HEK293 (cell line): ENCODE results near the gene DUOX1.

Source experiments
- CTCF ChIP-seq: fragments of 450-650 bp; formaldehyde crosslinking; IDR thresholded peaks from 2 replicates; pipeline ENCODE4 v1.5.1; 2016; ENCODE audit warnings: missing biosample characterization, missing genetic modification characterization
- OVOL3 ChIP-seq: fragments of 450-650 bp; formaldehyde crosslinking; IDR thresholded peaks from 2 replicates; pipeline ENCODE4 v1.5.1; 2016; ENCODE audit warnings: missing biosample characterization, missing genetic modification characterization
- PRDM2 ChIP-seq: fragments of 450-650 bp; formaldehyde crosslinking; IDR thresholded peaks from 2 replicates; pipeline ENCODE4 v1.5.1; 2016; ENCODE audit warnings: missing biosample characterization, missing genetic modification characterization, borderline replicate concordance
- SETDB1 ChIP-seq: IDR thresholded peaks from one replicate; pipeline ENCODE4 v1.6.1; 2017; ENCODE audit warnings: mild to moderate bottlenecking, low read length, moderate library complexity, mixed read lengths; ENCODE audit not compliant: insufficient read length
- ZBTB6 ChIP-seq: fragments of 450-650 bp; formaldehyde crosslinking; IDR thresholded peaks from 2 replicates; pipeline ENCODE4 v1.5.1; 2017; ENCODE audit warnings: missing biosample characterization, missing genetic modification characterization
- ZFP3 ChIP-seq: fragments of 450-650 bp; formaldehyde crosslinking; IDR thresholded peaks from 2 replicates; pipeline ENCODE4 v1.5.1; 2016; ENCODE audit warnings: low read depth, missing biosample characterization, missing genetic modification characterization
- ZNF19 ChIP-seq: fragments of 450-650 bp; formaldehyde crosslinking; IDR thresholded peaks from 2 replicates; pipeline ENCODE4; 2016; ENCODE audit warnings: missing biosample characterization, missing genetic modification characterization, low read depth
- ZNF211 ChIP-seq: fragments of 450-650 bp; formaldehyde crosslinking; IDR thresholded peaks from 2 replicates; pipeline ENCODE4 v1.5.1; 2016; ENCODE audit warnings: low read depth, missing biosample characterization, missing genetic modification characterization
- ZNF239 ChIP-seq: fragments of 450-650 bp; formaldehyde crosslinking; IDR thresholded peaks from 2 replicates; pipeline ENCODE4 v1.5.1; 2016; ENCODE audit warnings: missing biosample characterization, missing genetic modification characterization
- ZNF274 ChIP-seq, 2 experiments: fragments of 200-500 bp in 1 of 2; fragments of 450-650 bp in 1 of 2; sonication (Bioruptor generic) in 1 of 2; formaldehyde crosslinking in 1 of 2; IDR thresholded peaks; 2 replicates each; pipeline versions ENCODE4 v1.5.1 to v1.6.1; 2014 to 2016; ENCODE audit warnings: borderline replicate concordance in 1 of 2, inconsistent platforms in 1 of 2, low read length in 1 of 2, missing biosample characterization in 1 of 2, missing genetic modification characterization in 1 of 2
- ZNF311 ChIP-seq: fragments of 450-650 bp; formaldehyde crosslinking; IDR thresholded peaks from 2 replicates; pipeline ENCODE4 v1.5.1; 2017; ENCODE audit warnings: missing biosample characterization, missing genetic modification characterization, borderline replicate concordance
- ZNF398 ChIP-seq: fragments of 450-650 bp; formaldehyde crosslinking; IDR thresholded peaks from 2 replicates; pipeline ENCODE4 v1.5.1; 2017; ENCODE audit warnings: missing biosample characterization, missing genetic modification characterization
- ZNF561 ChIP-seq: fragments of 450-650 bp; IDR thresholded peaks from 2 replicates; pipeline ENCODE4 v1.5.1; 2018; ENCODE audit warnings: missing biosample characterization, missing genetic modification characterization, borderline replicate concordance
- ZNF747 ChIP-seq: fragments of 450-650 bp; formaldehyde crosslinking; IDR thresholded peaks from 2 replicates; pipeline ENCODE4 v1.5.1; 2016; ENCODE audit warnings: missing biosample characterization, missing genetic modification characterization

- TF ChIP-seq ZNF211 (no peak), CTCF (tag by site-specific recombination) (no peak), OVOL3 (tag by site-specific recombination) (no peak), SETDB1 (no peak), ZNF398 (tag by site-specific recombination) (no peak), ZNF311 (no peak), PRDM2 (no peak), ZNF747 (tag by site-specific recombination) (no peak), ZBTB6 (tag by site-specific recombination) (no peak), ZFP3 (tag by site-specific recombination) (no peak), ZNF239 (no peak), ZNF561 (tag by site-specific recombination) (no peak), ZNF19 (no peak), ZNF274 (IDR thresholded peaks at IDR 0.05; ENCODE audit: low read length) (no peak), ZNF274 (tag by site-specific recombination; IDR thresholded peaks at IDR 0.05; ENCODE audit: borderline replicate concordance) (no peak)
Measured at GRCh38 chr15:45187578-45187893, 57.7 kb downstream of the DUOX1 start.
